ENCODE data around the gene SLC16A10.
A peak's percentile ranks its signal among the peaks of the same experiment; 100 is the strongest.

SLC16A10 gene

GRCh38 chr6:111256646-111257045, 169.3 kb downstream of the SLC16A10 start:
- H3K4me3 ChIP-seq (ENCODE audit: low read depth, low read length): no peak overlapping the region
- TF ChIP-seq, protein P1, sequence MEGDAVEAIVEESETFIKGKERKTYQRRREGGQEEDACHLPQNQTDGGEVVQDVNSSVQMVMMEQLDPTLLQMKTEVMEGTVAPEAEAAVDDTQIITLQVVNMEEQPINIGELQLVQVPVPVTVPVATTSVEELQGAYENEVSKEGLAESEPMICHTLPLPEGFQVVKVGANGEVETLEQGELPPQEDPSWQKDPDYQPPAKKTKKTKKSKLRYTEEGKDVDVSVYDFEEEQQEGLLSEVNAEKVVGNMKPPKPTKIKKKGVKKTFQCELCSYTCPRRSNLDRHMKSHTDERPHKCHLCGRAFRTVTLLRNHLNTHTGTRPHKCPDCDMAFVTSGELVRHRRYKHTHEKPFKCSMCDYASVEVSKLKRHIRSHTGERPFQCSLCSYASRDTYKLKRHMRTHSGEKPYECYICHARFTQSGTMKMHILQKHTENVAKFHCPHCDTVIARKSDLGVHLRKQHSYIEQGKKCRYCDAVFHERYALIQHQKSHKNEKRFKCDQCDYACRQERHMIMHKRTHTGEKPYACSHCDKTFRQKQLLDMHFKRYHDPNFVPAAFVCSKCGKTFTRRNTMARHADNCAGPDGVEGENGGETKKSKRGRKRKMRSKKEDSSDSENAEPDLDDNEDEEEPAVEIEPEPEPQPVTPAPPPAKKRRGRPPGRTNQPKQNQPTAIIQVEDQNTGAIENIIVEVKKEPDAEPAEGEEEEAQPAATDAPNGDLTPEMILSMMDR (IDR thresholded peaks at IDR 0.05; ENCODE audit: low read depth, low read length): no peak

DNA sequence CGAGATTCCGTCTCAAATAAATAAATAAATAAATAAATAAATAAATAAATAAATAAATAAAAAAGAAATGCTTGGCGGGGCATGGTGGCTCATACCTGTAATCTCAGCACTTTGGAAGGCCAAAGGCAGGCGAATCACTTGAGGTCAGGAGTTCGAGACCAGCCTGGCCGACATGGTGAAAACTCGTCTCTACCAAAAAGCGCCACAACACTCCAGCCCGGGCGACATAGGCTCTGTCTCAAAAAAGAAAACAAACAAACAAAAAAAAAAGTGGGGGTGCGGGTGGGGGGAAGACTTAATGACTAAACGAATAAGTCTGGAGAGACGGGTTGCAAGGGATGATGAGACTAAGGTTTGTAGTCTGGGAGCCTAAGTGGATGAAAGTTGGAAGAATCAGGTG, 170.7 kb downstream of the SLC16A10 start:
- H3K4me3 ChIP-seq (ENCODE audit: low read depth, low read length): no peak overlapping the region
- TF ChIP-seq, protein P1 (IDR thresholded peaks at IDR 0.05; ENCODE audit: low read depth, low read length): no peak

GRCh38 chr6:111258615-111259088, 171.3 kb downstream of the SLC16A10 start:
- TF ChIP-seq, protein P1 (IDR thresholded peaks at IDR 0.05; ENCODE audit: low read depth, low read length): no peak
- H3K4me3 ChIP-seq (ENCODE audit: low read depth, low read length): peak overlapping the region; percentile 84

DNA sequence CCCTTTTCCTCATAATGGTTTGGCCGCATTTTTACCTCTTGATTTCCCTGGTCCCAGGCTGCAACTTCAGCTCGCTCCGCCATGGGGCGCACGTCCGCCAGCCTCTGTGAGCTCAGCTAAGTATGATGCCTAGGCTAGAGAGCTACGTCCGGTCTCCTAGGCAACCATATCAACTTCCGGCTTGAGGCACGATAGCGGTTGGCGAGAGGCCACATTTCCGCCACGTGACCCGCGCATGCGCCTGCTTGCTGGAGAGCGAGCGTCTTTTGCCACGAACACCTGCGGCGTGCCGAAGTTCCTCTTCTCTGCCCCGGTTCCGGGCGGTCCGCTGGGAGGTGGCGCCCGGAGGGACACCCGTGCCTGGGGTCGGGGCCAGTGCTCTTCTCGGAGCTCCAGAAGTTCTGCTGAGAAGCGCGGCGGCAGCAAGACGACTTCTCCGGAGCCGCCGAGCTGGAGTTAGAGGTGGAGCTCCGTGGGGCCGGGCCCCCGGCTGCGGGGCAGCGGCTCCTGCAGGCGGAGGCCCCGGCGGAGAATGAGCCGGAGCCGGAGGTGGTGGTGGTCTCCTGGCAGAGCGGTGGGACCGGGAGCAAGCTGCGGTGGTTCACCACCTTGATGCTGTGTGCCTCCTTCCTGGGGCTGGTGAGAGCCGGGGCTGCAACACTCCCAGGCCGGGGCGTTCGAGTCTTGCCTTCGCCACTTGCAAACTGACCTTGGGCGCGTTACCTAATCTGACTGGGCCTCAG, 172.0 kb downstream of the SLC16A10 start:
- H3K4me3 ChIP-seq (ENCODE audit: low read depth, low read length): peak overlapping the region; percentile 84
- TF ChIP-seq, protein P1 (IDR thresholded peaks at IDR 0.05; ENCODE audit: low read depth, low read length): peak; percentile 92

DNA sequence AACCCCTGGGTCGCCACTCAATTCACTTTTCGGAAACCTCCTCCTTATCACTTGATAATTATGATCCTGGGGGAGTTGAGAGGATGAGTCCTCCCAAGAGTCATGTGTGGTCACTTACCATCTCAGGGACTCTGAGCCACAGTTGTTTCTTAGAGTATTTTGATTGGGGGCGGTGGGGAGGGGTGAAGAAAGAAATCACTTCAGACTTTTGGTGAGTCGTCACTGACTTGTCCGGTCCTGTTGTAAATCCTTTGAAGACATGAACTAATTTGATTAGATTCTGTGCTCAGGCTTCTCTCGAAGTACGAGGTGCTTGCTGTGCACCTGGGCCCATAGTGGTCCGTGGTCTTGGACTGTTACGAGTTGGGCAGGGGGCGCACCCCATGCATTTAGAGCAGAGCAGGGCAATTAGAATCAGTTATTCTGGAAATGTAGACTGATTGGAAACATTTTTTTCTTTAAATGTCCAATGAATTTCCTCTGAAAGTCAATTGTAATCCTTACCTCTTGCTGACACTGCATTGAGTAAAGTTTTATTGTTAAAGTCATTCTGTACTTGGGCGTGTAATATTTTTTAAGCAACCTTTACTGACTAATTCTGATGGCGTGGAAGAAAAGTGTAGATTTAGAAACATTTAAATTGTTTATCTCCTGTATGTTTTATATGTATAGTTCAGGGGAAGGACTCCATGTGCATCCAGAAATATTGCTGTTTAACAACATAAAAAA, 173.4 kb downstream of the SLC16A10 start:
- 0 out of 2 replicates have a peak overlapping the region, but pooled peaks have one; percentile 1 for H3K4me3 ChIP-seq (ENCODE audit: low read depth, low read length)
- TF ChIP-seq, protein P1 (IDR thresholded peaks at IDR 0.05; ENCODE audit: low read depth, low read length): no peak

DNA sequence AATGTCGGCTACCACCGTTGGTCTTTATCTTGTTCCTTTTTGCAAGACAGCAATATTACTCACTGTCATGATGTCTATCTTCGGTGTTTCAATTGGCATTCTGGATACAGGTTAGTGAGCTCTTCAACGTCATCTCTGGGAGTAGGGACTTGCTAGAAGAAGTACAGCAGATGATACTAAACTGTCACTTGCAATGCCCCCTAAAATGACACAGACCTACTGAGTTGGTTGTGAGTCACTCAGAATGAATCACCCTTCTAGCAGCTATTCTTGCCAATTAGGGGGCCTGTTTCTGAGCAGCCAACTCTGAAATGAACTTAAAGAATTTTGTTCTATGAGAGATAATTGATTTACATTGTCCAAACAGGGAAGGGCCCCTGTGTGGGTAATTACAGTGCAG, 176.5 kb downstream of the SLC16A10 start:
- H3K4me3 ChIP-seq (ENCODE audit: low read depth, low read length): no peak overlapping the region
- TF ChIP-seq, protein P1 (IDR thresholded peaks at IDR 0.05; ENCODE audit: low read depth, low read length): no peak

- no peak overlapping the region for H3K4me3 ChIP-seq (ENCODE audit: low read depth, low read length)
- TF ChIP-seq, protein P1 (IDR thresholded peaks at IDR 0.05; ENCODE audit: low read depth, low read length): no peak
These were observed 178.5 kb downstream of the SLC16A10 start for GRCh38 chr6:111265842-111266241.
